H9 (cell line): ENCODE data around the gene TM9SF1. TPM values are rescaled to one million over a fixed set of nuclear protein-coding genes. Genes with fewer than 3 reads are reported as not detected.
"Not testable (repeated sequence)": the region's sequence is repeated elsewhere in the genome, so short reads cannot be mapped to it uniquely, and the experiment has no call there.

Source experiments
- DNase-seq: peaks from one replicate; pipeline ENCODE4 v3.0.0-alpha.2; 2017
- H2AFZ ChIP-seq: one replicate; pipeline ENCODE4 v1.6.1; 2013; ENCODE audit warnings: mild to moderate bottlenecking, low read length, control low read depth, moderate library complexity
- H2AK5ac ChIP-seq: 2 replicates; pipeline ENCODE4 v1.6.1; 2013; ENCODE audit warnings: low read length, control low read depth, mixed read lengths; ENCODE audit not compliant: insufficient read length
- H2BK120ac ChIP-seq: one replicate; pipeline ENCODE4 v1.6.1; 2013; ENCODE audit warnings: low read depth, mild to moderate bottlenecking, low read length, control low read depth, inconsistent platforms; ENCODE audit not compliant: poor library complexity, severe bottlenecking
- H2BK12ac ChIP-seq: 2 replicates; pipeline ENCODE4 v1.6.1; 2013; ENCODE audit warnings: low read length, control low read depth, mixed read lengths, low read depth; ENCODE audit not compliant: insufficient read length
- H2BK15ac ChIP-seq: 2 replicates; pipeline ENCODE4 v1.6.1; 2013; ENCODE audit warnings: low read depth, low read length, control low read depth
- H2BK20ac ChIP-seq: one replicate; pipeline ENCODE4 v1.6.1; 2013; ENCODE audit warnings: low read depth, mild to moderate bottlenecking, low read length, control low read depth, inconsistent platforms; ENCODE audit not compliant: poor library complexity, severe bottlenecking
- H2BK5ac ChIP-seq: 2 replicates; pipeline ENCODE4 v1.6.1; 2013; ENCODE audit warnings: low read length, control low read depth, mixed read lengths; ENCODE audit not compliant: insufficient read length
- H3K14ac ChIP-seq: 2 replicates; pipeline ENCODE4 v1.6.1; 2013; ENCODE audit warnings: low read length, control low read depth; ENCODE audit not compliant: insufficient read depth
- H3K18ac ChIP-seq: 2 replicates; pipeline ENCODE4 v1.6.1; 2013; ENCODE audit warnings: low read depth, mild to moderate bottlenecking, mixed read lengths, low read length, control low read depth; ENCODE audit not compliant: insufficient read length
- H3K23ac ChIP-seq: 2 replicates; pipeline ENCODE4 v1.6.1; 2013; ENCODE audit warnings: low read length, control low read depth, mixed read lengths, low read depth; ENCODE audit not compliant: insufficient read length
- H3K23me2 ChIP-seq: 2 replicates; pipeline ENCODE4 v1.6.1; 2013; ENCODE audit warnings: low read depth, mild to moderate bottlenecking, mixed read lengths, low read length, control low read depth; ENCODE audit not compliant: insufficient read length, poor library complexity, severe bottlenecking
- H3K27ac ChIP-seq: 2 replicates; pipeline ENCODE4 v1.5.1; 2013; ENCODE audit warnings: low read length, control low read depth, mixed read lengths, low read depth; ENCODE audit not compliant: insufficient read length
- H3K27me3 ChIP-seq: 2 replicates; pipeline ENCODE4 v1.6.1; 2013; ENCODE audit warnings: low read length, control low read depth, inconsistent platforms; ENCODE audit not compliant: insufficient read depth
- H3K4ac ChIP-seq: 2 replicates; pipeline ENCODE4 v1.6.1; 2013; ENCODE audit warnings: low read depth, mild to moderate bottlenecking, control low read depth, inconsistent platforms, low read length, moderate library complexity
- H3K4me1 ChIP-seq: 2 replicates; pipeline ENCODE4 v1.6.1; 2013; ENCODE audit warnings: low read length, control low read depth, inconsistent platforms; ENCODE audit not compliant: insufficient read depth
- H3K4me2 ChIP-seq: 2 replicates; pipeline ENCODE4 v1.6.1; 2013; ENCODE audit warnings: low read length, control low read depth, mixed read lengths; ENCODE audit not compliant: insufficient read length, insufficient read depth
- H3K56ac ChIP-seq: 2 replicates; pipeline ENCODE4 v1.6.1; 2013; ENCODE audit warnings: low read depth, mild to moderate bottlenecking, mixed read lengths, low read length, control low read depth; ENCODE audit not compliant: insufficient read length
- H3K79me1 ChIP-seq: 2 replicates; pipeline ENCODE4 v1.6.1; 2013; ENCODE audit warnings: low read depth, mild to moderate bottlenecking, moderate library complexity, low read length, control low read depth, inconsistent platforms; ENCODE audit not compliant: insufficient read depth, poor library complexity, severe bottlenecking
- H3K79me2 ChIP-seq: 2 replicates; pipeline ENCODE4 v1.6.1; 2013; ENCODE audit warnings: low read length, control low read depth, inconsistent platforms; ENCODE audit not compliant: insufficient read depth
- H3K9ac ChIP-seq: 2 replicates; pipeline ENCODE4 v1.6.1; 2013; ENCODE audit warnings: low read length, control low read depth, mixed read lengths; ENCODE audit not compliant: insufficient read length; ENCODE audit errors: extremely low read depth
- H3K9me3 ChIP-seq: one replicate; pipeline ENCODE4 v1.6.1; 2013; ENCODE audit warnings: low read depth, low read length, inconsistent platforms; ENCODE audit not compliant: control insufficient read depth
- H3T11ph ChIP-seq: one replicate; pipeline ENCODE4 v1.6.1; 2013; ENCODE audit warnings: mild to moderate bottlenecking, low read length, control low read depth, inconsistent platforms
- H4K20me1 ChIP-seq: one replicate; pipeline ENCODE4 v1.6.1; 2013; ENCODE audit not compliant: control insufficient read depth, insufficient read length, insufficient read depth
- H4K5ac ChIP-seq: 2 replicates; pipeline ENCODE4 v1.6.1; 2013; ENCODE audit warnings: low read depth, mild to moderate bottlenecking, mixed read lengths, low read length, control low read depth; ENCODE audit not compliant: insufficient read length
- H4K8ac ChIP-seq: replicated peaks from 2 replicates; pipeline ENCODE4 v1.6.1; 2013; ENCODE audit warnings: low read length, control low read depth, mixed read lengths, low read depth; ENCODE audit not compliant: insufficient read length
- H4K91ac ChIP-seq: 2 replicates; pipeline ENCODE4 v1.6.1; 2013; ENCODE audit warnings: low read depth, mild to moderate bottlenecking, moderate library complexity, mixed read lengths, low read length, control low read depth; ENCODE audit not compliant: insufficient read length
- H3K27ac Mint-ChIP-seq, 3 experiments: 2 replicates in 2 of 3; 3 replicates in 1 of 3; pipeline ENCODE4 v1.8.0; 2020 to 2021; ENCODE audit warnings: mixed read lengths in 3 of 3, mild to moderate bottlenecking in 1 of 3, moderate library complexity in 1 of 3
- H3K27me3 Mint-ChIP-seq: 2 replicates; pipeline ENCODE4 v1.8.0; 2021; ENCODE audit warnings: low read depth, mild to moderate bottlenecking, moderate library complexity, mixed read lengths
- H3K36me3 Mint-ChIP-seq, 3 experiments: 2 replicates in 2 of 3; 3 replicates in 1 of 3; pipeline ENCODE4 v1.8.0; 2020 to 2021; ENCODE audit warnings: low read depth in 3 of 3, mixed read lengths in 3 of 3; ENCODE audit not compliant: insufficient read depth in 1 of 3
- H3K4me1 Mint-ChIP-seq, 2 experiments: 2 replicates each; pipeline ENCODE4 v1.8.0; 2020; ENCODE audit warnings: mixed read lengths in 2 of 2
- H3K4me3 Mint-ChIP-seq, 2 experiments: 2 replicates in 1 of 2; 3 replicates in 1 of 2; pipeline ENCODE4 v1.8.0; 2020 to 2021; ENCODE audit warnings: mild to moderate bottlenecking in 2 of 2, mixed read lengths in 2 of 2, moderate library complexity in 1 of 2
- H3K9me3 Mint-ChIP-seq, 2 experiments: 2 replicates in 1 of 2; 3 replicates in 1 of 2; pipeline ENCODE4 v1.8.0; 2020; ENCODE audit warnings: mild to moderate bottlenecking in 2 of 2, mixed read lengths in 2 of 2, moderate library complexity in 1 of 2
- WGBS: extraction: QIAGEN DNeasy Blood & Tissue Kit; methylation state at CpG from one replicate; pipeline ENCODE4 v1.1.7; 2013; ENCODE audit warnings: missing lambda C conversion rate, low lambda C conversion rate, mixed read lengths; ENCODE audit not compliant: insufficient read length; ENCODE audit errors: extremely low coverage; 5-methylcytosine and 5-hydroxymethylcytosine counted together
- total RNA-seq: library from RNA; stranded (reverse); gene quantifications from 2 replicates; pipeline ENCODE4 v1.2.1, GENCODE V29; 2021

Gene TM9SF1
- total RNA-seq, 1 experiment from 2014 or later, result 31.6 TPM

DNA sequence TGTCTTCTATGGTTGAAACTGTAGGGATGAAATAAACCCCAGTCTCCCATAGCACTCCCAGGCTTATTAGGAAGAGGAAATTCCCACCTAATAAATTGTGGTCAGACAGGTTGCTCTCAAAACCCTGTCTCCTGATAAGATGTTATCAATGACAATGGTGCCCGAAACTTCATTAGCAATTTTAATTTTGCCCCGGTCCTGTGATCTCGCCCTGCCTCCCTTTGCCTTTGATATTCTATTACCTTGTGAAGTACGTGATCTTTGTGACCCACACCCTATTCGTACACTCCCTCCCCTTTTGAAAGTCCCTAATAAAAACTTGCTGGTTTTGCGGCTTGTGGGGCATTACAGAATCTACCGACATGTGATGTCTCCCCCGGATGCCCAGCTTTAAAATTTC is 7.3 kb upstream of the TM9SF1 start:
- WGBS, result no CpG with 5 or more reads among the region's 8 CpGs
- H4K91ac ChIP-seq, result not testable (repeated sequence)
- H3K4me3 Mint-ChIP-seq, result peak overlapping the region; percentile 28 to 52

More for the DNA sequence above, 7.3 kb upstream of the TM9SF1 start:
- H3K4me1 Mint-ChIP-seq, result peaks cover 29 to 38% of the 10 kb centered on the region in 2 experiments
- H3K23me2 ChIP-seq, H3K9ac ChIP-seq, H2BK15ac ChIP-seq, H2BK120ac ChIP-seq, H3K4me1 ChIP-seq, H4K20me1 ChIP-seq, H3K27me3 Mint-ChIP-seq, H3K18ac ChIP-seq, H3T11ph ChIP-seq, H3K14ac ChIP-seq, H4K8ac ChIP-seq, H3K9me3 ChIP-seq, H4K5ac ChIP-seq, H3K79me2 ChIP-seq, H2BK20ac ChIP-seq, H2BK5ac ChIP-seq, H2BK12ac ChIP-seq, H3K23ac ChIP-seq, H3K79me1 ChIP-seq, H2AFZ ChIP-seq, H3K27me3 ChIP-seq, H2AK5ac ChIP-seq, H3K56ac ChIP-seq, H3K4ac ChIP-seq: not testable (repeated sequence)
- peak overlapping the region; percentile 94 to 98 (median 95) for H3K27ac Mint-ChIP-seq
- peak overlapping the region; percentile 26 for H3K4me2 ChIP-seq
- peaks cover 51 to 80% (median 77%) of the 10 kb centered on the region in 3 experiments for H3K36me3 Mint-ChIP-seq
- peak overlapping the region; percentile 89 for H3K27ac ChIP-seq
- peaks cover 8 to 15% of the 10 kb centered on the region in 2 experiments for H3K9me3 Mint-ChIP-seq
- DNase-seq, result peak; percentile 52
